Measurements from ENCODE around the gene TSBP1. TPM values are rescaled to one million over a fixed set of nuclear protein-coding genes. Genes with fewer than 3 reads are reported as not detected.
"Not testable (repeated sequence)": the region's sequence is repeated elsewhere in the genome, so short reads cannot be mapped to it uniquely, and the experiment has no call there.

TSBP1 gene
- total RNA-seq, 1 experiment from 2014 or later: not detected

- no peak for TF ChIP-seq SIN3A (IDR thresholded peaks at IDR 0.05; ENCODE audit: low read depth)
- no peak for TF ChIP-seq CEBPB (IDR thresholded peaks at IDR 0.05; ENCODE audit: low read depth)
- no peak for TF ChIP-seq ZFX (IDR thresholded peaks at IDR 0.05)
- TF ChIP-seq REST (IDR thresholded peaks at IDR 0.05; ENCODE audit: low read depth): no peak
- TF ChIP-seq SP1 (IDR thresholded peaks at IDR 0.05; ENCODE audit: low read depth): no peak
Observed at GRCh38 chr6:32267035-32267434, 104.7 kb downstream of the TSBP1 start (continued).

GRCh38 chr6:32257262-32257661 lies 114.4 kb downstream of the TSBP1 start:
- peaks cover 8 to 26% of the 10 kb centered on the region in 2 experiments; a peak in 3 of 4 replicates for H3K4me1 ChIP-seq (ENCODE audit: control insufficient read depth in 1 of 2, insufficient read depth in 2 of 2, low read length in 2 of 2)
- H2AFZ ChIP-seq (ENCODE audit: low read depth, low read length, poor library complexity, severe bottlenecking); H3K27me3 ChIP-seq (ENCODE audit: insufficient read depth, low read length); intact Hi-C loops (cut with micrococcal nuclease); H3K4me2 ChIP-seq (ENCODE audit: low read length); H3K36me3 ChIP-seq (ENCODE audit: control insufficient read depth in 1 of 2, insufficient read depth in 2 of 2, low read length in 2 of 2); H3K79me2 ChIP-seq (ENCODE audit: insufficient read depth, low read length); H3K9ac ChIP-seq (ENCODE audit: low read length); ATAC-seq; H4K20me1 ChIP-seq (ENCODE audit: insufficient read depth); H3K9me2 ChIP-seq (ENCODE audit: insufficient read depth); POLR2A ChIA-PET; H3K9me3 ChIP-seq (ENCODE audit: control insufficient read depth in 1 of 2, insufficient read depth in 1 of 2, low read depth in 1 of 2, low read length in 2 of 2); H3K4me3 ChIP-seq (replicated peaks in 1 of 2; ENCODE audit: low read depth in 1 of 2, low read length in 2 of 2); RAD21 ChIA-PET (ENCODE audit: low non-redundant PET in 1 of 2, low total read pairs in 2 of 2, uncharacterized antibody in 2 of 2, unreplicated experiment in 2 of 2); CTCF ChIA-PET; H3K27ac ChIP-seq (ENCODE audit: low read depth, low read length); BruUV-seq (replicated peaks); DNase-seq (ENCODE audit: low read depth, low spot score): not testable (repeated sequence)

All from HCT116 (cell line).